HG03139 (cell line): Measurements from ENCODE around the gene LGALSL.
"Not testable (repeated sequence)": the region's sequence is repeated elsewhere in the genome, so short reads cannot be mapped to it uniquely, and the experiment has no call there.

ENCODE experiments used
- ATAC-seq: cut with Tn5 transposase; IDR thresholded peaks from one replicate; pipeline ENCODE4 v1.9.1; 2021; ENCODE audit not compliant: unreplicated experiment

The LGALSL gene

DNA sequence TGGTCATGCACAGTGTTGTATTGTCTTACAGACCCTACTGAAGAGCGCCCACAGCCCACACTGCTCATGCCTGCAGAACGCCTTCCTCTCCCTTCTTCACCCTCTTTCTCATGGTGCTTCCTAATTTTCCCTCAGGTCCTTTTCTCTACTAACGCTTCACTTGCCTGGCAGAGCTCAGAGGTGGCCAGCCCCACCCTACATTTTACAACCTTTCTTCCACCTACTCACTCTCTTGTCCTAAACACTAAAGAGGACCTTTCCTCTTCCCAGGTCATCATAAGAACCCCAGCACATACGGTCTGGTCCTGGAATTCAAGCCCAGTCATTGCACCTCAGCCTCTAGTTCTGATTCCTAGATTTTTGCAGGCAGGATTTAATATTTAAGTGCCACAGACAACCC lies 11.7 kb upstream of the LGALSL start:
- no peak for ATAC-seq

DNA sequence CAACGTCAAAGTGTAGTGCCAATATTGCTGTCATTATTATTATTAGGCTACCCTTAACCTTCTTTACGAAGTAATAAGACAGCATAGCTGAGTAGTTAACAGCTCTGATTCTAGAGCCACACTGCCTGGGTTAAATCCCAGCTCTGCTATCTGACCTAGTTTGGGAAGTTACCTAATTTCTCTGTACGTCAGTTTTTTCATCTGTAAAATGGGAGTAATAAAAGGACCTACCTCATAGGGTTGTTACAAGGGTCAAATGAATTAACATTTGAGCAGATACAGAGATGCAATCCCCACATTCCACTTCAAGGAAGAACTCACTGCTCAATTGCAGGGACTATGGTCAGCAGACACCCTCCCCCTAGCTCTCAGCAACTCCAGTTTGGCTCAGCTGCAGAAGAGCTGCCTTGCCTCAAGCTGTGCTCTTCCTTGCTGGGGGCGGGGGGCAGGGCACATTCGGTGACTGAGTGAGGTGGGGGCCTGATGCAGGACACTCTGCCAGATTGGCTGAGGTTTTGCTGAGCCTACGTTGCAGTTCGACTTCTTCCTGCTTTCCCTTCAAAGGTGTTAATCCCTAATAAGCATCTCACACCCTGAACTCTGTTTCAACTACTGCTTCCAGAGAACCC lies 11.0 kb upstream of the LGALSL start:
- ATAC-seq = no peak

DNA sequence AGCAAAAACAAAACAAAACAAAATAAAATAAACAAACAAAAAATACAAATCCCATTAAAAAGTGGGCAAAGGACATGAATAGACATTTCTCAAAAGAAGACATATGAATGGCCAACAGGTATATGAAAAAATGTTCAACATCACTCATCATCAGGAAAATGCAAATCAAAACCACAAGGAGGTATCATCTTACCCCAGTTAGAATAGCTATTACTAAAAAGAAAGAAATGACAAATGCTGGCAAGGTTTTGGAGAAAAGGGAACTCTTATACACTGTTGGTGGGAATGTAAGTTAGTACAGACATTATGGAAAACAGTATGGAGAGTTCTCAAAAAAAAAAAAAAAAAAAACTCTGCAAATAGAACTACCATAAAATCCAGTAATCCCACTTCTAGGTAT lies 8.0 kb upstream of the LGALSL start:
- not testable (repeated sequence) for ATAC-seq

DNA sequence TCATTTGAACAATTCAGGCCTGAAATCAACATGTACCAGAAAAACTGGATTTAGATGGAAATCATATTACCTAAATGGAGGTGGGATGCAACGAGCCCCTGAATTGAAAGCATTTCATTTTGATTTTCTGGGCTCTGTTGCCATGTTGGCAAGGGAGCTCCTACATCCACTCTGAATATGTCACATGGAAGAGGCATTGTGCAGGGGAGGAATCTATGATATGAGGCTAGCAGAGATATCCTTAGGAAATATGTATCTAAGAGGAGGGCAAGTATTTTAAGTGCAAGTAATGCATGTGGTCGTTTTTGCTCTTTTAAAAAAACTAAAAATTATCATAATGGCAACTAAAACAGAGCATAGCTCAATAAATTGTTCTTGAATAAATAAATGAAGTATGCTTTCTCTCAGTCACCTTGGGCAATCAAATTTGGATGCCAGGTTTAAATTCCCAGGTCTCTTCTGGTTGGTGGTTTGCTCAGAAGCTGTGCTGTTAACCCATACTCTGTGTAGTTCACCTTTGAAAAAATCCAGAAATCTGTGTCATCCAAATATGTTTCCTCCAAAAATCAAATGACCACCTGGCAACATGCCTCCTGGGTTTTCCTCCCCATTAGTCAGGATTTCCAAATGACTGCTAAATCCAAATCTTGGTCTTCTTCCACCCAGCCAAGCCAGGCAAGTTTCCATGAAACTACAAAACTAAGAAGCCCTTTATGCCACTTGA lies 6.5 kb upstream of the LGALSL start:
- ATAC-seq = no peak

DNA sequence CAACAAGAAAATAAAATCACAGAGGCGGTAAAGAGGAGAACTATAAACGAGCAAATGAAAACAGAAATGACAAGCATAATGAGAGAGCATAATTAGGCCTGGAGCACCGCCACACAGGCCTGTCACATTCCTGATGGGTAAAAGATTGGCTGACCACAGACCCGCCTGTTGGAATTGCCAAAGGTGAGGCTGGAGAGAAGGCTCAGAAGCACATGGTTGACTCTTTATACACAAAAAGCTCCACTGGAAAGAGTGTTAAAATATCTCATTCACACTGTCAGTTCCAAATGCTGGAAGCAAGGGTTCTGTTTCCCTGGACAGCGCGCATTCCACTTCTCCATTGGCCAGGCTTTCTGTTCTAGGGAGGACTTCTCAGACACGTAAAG lies 5.9 kb upstream of the LGALSL start:
- ATAC-seq = no peak

DNA sequence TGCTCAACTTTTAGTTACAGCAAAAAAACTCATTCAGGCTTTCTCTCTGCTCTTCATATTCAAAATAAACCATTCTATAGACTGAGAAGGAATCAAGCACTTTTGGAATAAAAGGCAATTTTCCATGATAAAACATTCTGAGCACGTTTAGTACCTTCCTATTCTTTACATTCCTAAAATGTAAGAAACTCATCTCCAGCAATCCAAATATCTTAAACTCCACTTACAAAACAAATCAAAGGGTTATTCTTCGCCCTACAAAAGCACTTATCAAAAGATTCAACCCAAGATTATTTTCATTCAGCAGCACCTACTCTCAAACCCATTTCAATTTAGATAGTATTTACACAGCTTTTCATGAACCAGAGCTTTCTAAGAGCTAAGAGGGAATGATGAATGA lies 2.9 kb upstream of the LGALSL start:
- no peak for ATAC-seq

DNA sequence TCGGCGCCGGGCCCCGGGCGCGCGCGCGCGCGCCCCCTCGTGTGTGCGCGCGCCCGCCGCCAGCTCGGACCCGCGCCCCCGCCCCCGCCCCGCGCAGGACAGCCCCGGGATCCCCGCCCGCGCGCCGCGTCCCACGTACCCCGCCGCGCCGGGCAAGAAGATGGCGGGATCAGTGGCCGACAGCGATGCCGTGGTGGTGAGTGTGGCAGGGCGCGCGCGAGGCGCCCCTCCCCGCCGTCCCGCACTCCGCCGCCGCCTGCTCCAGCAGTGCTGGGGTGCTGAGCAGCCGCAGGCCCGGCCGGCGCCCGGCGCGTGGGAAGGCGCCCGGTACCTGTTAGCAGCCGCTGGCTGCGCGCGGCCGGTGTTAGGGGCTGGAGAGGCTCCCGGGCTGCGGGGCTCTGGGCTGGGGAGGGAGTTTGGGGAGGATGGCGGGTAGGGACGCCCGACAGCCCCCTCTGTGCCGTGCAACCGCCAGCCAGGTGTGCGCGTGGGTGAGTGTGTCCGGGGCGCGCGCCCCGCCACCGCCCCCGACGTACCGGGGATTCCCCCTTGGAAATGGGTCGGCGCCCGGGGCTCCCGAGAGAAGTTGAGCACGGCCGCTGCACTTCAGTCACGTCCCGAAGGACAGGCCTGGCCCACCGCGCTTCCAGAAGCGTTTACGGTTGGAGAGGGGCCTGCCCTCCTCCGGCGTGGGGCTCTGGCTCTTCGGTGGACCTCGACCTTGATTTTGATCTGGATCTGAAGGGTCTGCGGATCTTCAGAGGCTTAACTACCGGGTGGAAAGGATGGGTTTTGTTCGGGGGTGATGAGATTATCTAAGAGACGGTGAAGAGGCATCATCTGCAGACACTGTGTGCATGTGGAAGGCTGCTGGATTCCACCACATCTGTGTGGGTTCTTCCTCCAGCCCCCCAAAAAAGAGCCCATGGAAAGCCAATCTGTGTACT lies 697 bp downstream of the LGALSL start:
- peak; percentile 40 for ATAC-seq

DNA sequence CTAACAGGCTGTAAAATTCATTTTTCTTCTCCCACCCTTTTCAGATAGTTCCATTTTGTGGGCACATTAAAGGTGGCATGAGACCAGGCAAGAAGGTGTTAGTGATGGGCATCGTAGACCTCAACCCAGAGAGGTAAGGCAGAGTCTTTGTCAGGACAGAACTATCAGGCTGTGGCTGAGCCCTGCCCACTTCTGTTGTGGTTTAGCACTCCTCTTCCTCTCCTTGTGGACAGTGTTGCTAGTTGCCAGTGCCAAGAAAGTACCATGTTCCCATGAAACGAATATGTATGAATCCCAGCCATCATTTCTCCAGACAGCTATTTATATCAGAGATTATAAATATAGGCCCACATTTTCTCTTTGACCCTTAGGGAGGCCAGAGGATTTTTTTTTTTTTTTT lies 1.6 kb downstream of the LGALSL start:
- no peak for ATAC-seq

DNA sequence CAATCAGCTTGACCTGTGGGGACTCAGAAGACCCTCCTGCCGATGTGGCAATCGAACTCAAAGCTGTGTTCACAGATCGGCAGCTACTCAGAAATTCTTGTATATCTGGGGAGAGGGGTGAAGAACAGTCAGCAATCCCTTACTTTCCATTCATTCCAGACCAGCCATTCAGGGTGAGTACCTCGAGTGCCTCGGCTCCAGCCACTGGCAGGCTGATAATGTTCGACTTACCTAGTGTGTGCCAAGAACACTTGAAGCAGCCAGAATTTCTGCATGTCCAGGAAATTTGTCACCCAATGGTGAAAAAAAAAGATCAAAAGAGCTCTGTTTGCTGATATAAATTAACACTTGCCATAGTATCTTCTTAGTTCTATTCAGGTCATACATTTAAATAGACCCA lies 2.3 kb downstream of the LGALSL start:
- no peak for ATAC-seq

DNA sequence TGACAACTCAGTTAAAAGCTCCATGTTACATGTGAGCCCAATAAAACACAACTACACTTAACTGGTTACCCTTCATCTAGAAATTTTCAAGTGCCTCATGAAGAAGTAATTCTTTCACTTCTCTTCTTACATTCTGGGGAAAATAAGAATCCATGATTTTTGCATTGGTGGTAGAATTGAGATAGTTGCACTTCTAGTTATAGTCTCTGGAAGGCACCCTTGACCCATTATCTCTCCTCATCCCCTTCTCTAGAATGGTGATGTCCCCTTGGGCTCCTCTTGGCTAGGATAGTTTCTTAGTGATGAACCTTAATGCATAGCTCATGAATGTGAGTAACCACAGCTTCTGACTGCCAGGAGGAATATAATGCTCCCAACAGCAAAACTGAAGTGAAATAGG lies 3.6 kb downstream of the LGALSL start:
- ATAC-seq = no peak

DNA sequence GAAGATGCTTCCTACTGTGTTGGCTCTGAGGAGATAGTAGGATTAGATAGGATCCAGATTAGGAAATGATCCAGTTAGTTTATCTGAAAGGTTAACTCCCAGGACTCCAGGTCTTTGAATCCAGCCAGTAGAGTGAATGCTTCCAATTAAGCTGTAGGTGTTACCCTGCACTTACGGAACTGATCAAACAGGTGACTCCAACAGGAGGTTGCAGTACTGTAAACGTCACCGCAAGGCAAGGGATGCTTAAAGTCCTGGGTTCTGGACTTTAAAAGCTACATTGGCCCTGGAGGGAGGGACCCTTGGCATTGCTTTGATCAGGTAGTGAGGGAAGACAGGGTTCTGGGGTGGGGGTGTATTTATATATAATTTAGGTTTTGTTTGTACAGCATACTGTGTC lies 5.6 kb downstream of the LGALSL start:
- ATAC-seq = no peak

DNA sequence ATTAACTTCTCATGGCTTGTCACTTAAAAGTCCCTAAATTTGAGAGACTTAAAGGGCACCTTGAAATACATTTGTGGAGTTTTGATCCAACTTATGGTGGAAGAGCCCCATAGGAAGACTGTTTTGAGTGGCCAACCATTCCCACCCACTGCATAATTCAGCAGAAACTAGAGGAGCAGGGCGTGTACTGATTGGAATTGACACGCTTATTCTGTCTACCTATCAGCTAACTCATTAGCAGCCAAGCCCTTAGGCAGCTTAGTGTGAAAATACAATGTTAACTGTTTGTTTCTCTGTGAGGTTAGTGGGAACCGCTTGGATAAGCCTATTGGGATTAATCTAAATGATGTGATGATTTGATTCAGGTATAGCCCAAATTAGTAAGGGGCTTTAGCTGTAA lies 6.4 kb downstream of the LGALSL start:
- no peak for ATAC-seq

DNA sequence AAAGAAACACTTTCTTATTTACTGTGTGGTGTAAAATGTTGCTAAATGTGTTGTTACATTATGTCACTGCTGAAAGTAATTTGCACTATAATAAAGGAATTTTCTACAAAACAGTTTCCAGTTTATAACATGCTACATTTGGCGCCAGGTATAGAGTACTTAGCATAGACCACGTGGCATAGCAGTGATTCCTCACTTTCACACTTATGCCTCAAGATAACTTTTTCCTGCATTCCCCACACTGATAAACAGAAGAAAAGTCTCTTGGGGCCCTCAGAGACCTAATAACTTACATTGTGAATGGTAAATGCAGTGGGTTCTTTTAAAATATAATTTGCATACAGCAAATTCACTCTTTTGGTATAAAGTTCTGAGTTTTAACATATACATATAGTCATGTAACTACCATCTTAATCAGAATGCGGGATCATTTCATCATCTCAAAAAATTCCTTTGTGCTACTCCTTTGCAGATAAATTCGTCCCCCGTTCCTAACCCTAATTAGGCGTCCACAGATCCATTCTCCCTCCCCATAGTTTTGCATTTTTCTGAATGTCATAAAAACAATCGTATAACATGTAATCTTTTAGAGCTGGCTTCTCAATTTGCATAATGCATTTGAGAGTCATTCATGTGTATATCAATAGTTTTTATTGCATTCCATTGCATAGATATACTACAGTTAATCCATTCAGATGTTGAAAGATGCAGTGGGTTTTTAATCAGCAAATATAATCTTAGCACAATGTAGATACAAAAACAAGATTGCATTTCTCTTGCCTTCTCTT lies 7.5 kb downstream of the LGALSL start:
- no peak for ATAC-seq

DNA sequence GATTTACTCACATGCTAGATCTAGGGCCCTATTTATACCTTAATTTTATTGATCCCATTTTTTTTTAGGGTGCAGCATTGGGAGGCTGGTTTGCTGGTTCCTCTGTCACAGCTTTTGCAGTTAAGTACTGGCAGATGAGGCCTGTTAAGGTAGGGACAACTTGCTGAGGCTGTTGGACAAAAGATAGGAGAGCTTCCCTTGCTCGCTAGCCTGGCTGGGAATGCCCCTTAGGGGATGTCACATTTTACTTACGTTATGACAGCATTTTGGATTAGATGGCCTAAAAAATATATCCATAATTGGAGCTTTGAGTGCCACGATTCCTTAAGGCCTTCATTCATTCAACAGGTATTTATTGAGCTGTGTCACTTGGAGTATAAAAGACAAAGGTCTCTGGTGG lies 8.2 kb downstream of the LGALSL start:
- ATAC-seq = no peak

DNA sequence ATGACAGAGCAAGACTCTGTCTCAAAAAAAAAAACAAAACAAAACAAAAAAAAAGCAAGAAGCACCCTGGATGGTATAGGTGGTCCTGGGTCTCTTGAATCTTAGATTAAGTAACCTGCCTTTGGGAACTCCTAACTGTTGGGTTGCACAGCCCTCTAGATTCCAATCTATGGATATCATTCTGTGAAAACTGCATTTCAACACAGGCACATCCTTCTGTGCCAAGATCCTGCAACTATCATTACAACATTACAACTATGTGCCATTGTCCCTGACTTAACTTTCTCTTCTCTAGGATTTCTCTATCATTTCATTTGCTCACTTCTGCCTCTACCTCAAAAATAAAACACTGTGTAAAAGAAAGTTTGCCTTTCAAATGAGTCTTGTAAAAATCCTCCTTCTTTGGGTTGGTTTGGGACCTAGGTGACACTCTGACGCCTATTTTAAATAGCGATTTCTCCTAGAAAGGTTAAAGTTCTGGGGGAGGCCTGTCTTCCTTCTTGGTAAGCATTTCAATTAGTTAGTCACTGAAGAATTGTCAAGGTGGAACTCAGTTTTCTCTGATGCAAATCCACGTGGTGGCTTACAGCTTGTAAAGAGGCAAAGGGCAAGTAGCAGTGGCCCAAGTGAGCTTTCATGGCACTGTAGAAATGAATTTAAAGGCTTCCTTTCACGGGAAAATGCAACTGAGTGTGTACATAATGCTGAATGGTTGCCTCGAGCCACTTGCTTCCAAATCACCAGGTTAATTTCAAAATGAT lies 9.2 kb downstream of the LGALSL start:
- ATAC-seq = no peak

DNA sequence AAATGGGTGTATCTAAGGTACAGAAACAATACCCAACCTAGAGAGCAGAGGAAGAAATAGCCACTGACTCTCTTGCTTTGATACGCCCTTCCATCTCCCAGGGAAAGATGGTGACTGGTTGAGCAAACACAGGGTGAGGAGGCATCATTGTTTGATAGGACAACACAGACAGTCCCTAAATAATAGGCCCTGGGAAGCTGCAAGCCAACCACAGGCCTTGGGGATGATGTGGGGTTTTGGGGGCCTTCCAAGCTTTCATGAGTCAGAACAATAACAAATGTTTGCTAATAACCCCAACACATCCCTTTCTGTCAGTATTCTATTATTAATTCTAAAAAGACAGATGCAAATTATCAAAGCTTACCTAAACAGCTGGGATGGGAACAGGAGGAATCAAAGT lies 9.8 kb downstream of the LGALSL start:
- ATAC-seq = no peak

DNA sequence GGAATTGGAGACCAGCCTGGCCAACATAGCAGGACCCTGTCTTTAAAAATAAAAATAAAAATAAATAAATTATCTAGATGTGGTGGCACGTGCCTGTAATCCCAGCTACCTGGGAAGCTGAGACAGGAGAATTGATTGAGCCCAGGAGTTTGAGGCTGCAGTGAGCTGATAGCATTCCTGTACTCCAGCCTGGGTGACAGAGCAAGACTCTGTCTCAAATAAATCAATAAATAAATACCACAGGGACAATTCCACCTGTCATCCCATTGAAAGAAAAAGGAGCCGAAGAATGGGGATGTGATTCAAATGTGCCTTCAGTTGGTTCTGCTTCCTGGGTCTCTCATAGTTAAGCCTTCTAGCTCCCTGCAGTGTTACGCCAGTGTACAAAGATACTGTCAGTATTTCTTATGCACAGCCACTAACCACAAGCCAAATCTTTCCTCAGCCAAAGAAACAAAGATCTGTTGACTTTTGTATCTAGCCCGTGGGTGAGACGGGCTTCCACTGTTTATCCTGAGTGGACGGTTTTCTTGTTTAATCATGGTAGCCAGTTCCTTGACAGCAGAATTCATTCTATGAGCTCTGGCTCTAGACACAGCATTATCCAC lies 12.6 kb downstream of the LGALSL start:
- no peak for ATAC-seq

DNA sequence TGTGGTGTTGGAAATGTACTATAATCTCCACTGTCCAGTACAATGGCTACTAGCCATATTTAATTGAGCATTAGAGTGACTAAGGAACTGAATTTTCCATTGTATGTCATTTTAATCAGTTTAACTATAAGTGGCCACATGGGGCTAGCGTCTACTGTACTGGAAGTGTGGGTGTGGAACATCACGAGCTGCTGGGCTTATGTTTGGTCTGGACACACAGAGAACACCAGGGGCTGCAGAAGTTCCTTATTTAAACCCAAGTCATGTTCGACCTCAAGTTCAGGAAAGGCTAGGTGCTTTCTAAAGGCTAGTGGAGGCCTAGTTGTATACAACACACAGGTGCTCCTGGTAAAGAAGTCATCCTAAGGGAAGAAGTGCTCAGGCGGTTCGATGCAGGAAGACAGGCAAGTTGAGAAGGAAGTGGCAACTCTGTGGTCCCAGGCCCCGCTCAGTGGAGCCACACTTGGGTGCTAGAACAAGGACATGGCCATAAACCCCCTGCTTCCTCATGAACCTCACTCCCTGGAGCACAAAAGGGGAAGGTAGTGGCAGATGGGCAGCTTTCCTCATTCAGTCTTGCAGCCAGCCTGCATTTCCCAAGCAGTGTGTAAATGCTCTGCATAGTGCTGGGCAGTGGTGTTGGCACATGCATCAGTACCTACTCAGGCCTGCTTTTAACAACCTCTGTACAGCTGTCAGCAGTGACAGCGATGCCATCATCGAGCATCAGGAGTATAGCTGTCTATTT lies 13.3 kb downstream of the LGALSL start:
- ATAC-seq = no peak

DNA sequence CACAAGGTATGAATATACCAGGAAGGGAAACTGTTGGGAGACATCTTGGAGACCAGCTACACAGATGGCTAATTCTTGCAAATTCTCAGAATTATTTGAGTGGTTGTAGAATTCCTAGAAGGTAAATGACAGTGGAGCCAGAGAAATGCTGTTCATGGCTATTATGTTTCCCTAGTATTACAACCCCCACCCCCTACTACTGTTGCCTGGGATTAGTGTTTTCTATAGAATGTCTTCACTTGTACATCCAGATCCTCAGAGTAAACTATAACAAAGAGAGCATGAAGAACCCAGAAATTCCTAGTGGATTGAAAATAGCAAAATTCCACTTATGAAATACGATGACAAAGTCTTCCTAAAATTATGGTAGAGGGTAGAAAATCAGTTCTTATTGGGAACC lies 15.3 kb downstream of the LGALSL start:
- no peak for ATAC-seq
